NCI-H510A treated with DMSO at 0.1 percent for 48 hours (cell line): ENCODE measurements around the gene CD300LB.

Experiments used
- DNase-seq: peaks from one replicate; lab custom pipeline; 2025; lab: John Stamatoyannopoulos, UW

The CD300LB gene

GRCh38 chr17:74549343-74549742 is 18.1 kb upstream of the CD300LB start:
- DNase-seq, result no peak

GRCh38 chr17:74547736-74548135 is 16.5 kb upstream of the CD300LB start:
- DNase-seq, result peak; percentile 39

- no peak for DNase-seq
Observed at GRCh38 chr17:74547264-74547663, 16.0 kb upstream of the CD300LB start.

- no peak for DNase-seq
Observed at GRCh38 chr17:74546586-74546985, 15.3 kb upstream of the CD300LB start.

- DNase-seq, result no peak
Observed at GRCh38 chr17:74545843-74546230, 14.6 kb upstream of the CD300LB start, which contains the start of gene CD300C. TSS of gene CD300C (minus strand) at chr17:74546115. CDS start at chr17:74545782, 333 bp downstream.

GRCh38 chr17:74544991-74545842 is 13.9 kb upstream of the CD300LB start:
- DNase-seq, result no peak

- no peak for DNase-seq
Observed at GRCh38 chr17:74543891-74544760, 12.9 kb upstream of the CD300LB start.

GRCh38 chr17:74543406-74543805 is 12.1 kb upstream of the CD300LB start:
- no peak for DNase-seq

GRCh38 chr17:74542727-74543383 is 11.6 kb upstream of the CD300LB start:
- no peak for DNase-seq

GRCh38 chr17:74542166-74542565 is 10.9 kb upstream of the CD300LB start:
- no peak for DNase-seq

GRCh38 chr17:74541176-74542111 is 10.2 kb upstream of the CD300LB start:
- DNase-seq, result no peak

GRCh38 chr17:74539281-74539820 is 8.1 kb upstream of the CD300LB start:
- no peak for DNase-seq

- no peak for DNase-seq
Observed at GRCh38 chr17:74536890-74537289, 5.6 kb upstream of the CD300LB start.

- DNase-seq, result no peak
Observed at GRCh38 chr17:74532115-74532514, 840 bp upstream of the CD300LB start.

GRCh38 chr17:74530831-74531150 is 484 bp downstream of the CD300LB start:
- DNase-seq, result no peak

GRCh38 chr17:74529243-74529642 is 2.0 kb downstream of the CD300LB start:
- no peak for DNase-seq

- no peak for DNase-seq
Observed at GRCh38 chr17:74528491-74529199, 2.6 kb downstream of the CD300LB start.

- DNase-seq, result no peak
Observed at GRCh38 chr17:74527756-74528155, 3.5 kb downstream of the CD300LB start.

- DNase-seq, result no peak
Observed at GRCh38 chr17:74527081-74527480, 4.2 kb downstream of the CD300LB start.

- DNase-seq, result no peak
Observed at GRCh38 chr17:74526681-74527080, 4.6 kb downstream of the CD300LB start.
